CD1c-positive myeloid dendritic cell (primary cell): ENCODE data around the gene BEX1.
"Not testable (repeated sequence)": the region's sequence is repeated elsewhere in the genome, so short reads cannot be mapped to it uniquely, and the experiment has no call there.

Experiments used
- DNase-seq: peaks from one replicate; pipeline ENCODE4 v3.0.0-alpha.2; 2016; ENCODE audit errors: extremely low spot score

Gene BEX1

GRCh38 chrX:103063918-103064434 lies at the start of gene BEX1:
Gene BEX1 (minus strand): TSS chrX:103064171. CDS start chrX:103063274, 897 bp downstream.
- DNase-seq: peak; percentile 9

GRCh38 chrX:103109497-103109896 lies 45.5 kb upstream of the BEX1 start:
- DNase-seq: not testable (repeated sequence)

DNA sequence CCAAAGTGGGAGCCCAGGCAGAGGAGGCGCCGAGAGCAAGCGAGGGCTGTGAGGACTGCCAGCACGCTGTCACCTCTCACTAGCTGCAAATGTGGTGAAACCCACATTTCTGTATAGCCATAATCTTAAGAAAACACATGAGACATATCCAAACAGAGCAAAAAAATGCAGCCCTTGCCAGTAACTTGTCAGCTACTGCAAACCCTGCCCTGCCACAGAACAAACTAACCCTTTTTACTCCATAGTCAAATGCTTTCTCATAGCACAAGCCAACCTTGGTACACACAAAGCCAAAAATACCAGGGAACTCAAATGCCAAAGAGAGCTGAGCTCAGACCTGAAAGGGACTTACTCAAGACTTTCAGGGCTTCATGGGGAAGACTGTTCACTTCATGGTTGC lies 43.9 kb upstream of the BEX1 start:
- no peak for DNase-seq

DNA sequence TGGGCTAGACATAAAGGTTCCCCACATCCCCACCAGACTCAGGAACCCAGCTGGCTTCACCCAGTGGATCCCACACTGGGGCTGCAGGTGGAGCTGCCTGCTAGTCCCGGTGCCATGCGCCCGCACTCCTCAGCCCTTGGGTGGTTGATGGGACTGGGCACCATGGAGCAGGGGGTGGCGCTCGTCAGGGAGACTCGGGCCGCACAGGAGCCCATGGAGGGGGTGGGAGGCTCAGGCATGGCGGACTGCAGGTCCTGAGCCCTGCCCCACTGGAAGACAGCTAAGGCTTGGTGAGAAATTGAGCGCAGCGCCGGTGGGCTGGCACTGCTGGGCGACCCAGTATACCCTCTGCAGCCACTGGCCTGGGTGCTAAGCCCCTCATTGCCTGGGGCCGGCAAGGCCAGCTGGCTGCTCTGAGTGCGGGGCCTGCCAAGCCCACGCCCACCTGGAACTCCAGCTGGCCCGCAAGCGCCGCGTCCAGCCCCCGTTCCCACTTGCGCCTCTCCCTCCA lies 43.3 kb upstream of the BEX1 start:
- not testable (repeated sequence) for DNase-seq

DNA sequence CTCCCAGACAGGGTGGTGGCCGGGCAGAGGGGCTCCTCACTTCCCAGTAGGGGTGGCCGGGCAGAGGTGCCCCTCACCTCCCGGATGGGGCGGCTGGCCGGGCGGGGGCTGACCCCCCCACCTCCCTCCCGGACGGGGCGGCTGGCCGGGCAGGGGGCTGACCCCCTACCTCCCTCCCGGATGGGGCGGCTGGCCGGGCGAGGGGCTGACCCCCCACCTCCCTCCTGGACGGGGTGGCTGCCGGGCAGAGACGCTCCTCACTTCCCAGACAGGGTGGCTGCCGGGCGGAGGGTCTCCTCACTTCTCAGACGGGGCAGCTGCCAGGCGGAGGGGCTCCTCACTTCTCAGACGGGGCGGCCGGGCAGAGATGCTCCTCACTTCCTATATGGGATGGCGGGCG lies 40.4 kb upstream of the BEX1 start:
- not testable (repeated sequence) for DNase-seq

DNA sequence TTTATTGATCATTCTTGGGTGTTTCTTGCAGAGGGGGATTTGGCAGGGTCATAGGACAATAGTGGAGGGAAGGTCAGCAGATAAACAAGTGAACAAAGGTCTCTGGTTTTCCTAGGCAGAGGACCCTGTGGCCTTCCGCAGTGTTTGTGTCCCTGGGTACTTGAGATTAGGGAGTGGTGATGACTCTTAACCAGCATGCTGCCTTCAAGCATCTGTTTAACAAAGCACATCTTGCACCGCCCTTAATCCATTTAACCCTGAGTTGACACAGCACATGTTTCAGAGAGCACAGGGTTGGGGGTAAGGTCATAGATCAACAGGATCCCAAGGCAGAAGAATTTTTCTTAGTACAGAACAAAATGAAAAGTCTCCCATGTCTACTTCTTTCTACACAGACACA lies 39.9 kb upstream of the BEX1 start:
- not testable (repeated sequence) for DNase-seq

DNA sequence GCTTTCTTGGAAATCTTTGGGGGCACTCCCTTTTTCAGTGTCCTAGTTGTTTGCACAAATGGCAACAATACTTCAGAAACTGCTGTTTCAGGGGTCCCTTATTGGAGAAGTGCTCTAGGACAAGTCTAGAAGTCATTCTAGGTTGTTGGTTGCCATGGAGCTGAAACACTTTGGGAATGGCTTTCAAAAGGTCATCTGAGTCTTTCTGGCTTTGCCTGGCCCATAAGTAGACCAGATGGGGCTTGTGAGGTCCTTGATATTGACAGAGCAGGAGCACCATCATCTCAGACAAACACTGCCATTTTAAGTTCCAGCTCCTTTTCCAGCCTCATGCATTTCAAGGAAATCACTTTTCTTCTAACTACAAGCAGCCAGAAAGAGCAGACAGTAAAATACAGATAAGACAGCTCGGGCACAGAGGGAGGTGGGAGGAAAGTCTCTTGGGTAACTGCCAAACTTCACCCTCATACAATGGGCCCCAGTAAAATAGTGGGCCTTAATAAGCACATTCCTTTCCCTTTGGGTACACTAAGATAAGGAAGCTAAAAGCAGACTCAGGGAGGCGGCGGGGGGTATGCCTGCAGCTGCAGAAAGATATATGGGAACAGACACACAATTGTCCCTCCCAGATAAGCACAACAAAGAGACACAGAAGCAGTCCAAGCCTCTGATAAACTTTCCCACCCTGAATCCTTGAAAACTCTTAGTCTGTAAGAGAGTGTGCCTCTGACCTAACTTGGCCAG lies 37.5 kb upstream of the BEX1 start:
- no peak for DNase-seq

DNA sequence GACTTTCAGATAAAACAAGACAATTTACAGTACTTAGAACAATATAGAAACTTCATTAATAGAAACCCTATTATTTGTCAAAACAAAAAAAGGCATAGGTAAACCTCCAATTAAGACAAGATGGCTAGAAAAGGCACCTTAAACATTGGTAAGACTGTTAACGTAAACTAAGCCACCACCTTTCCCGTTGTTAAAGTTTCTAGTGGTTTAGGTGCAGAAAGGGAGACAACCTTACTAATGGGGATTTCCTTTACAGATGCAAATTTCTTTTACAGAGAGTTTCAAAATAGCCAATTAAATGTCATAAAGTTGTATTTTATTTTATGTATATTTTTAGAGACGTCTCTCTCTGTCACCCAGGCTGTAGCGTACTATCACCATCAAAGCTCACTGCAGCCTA lies 36.5 kb upstream of the BEX1 start:
- no peak for DNase-seq

DNA sequence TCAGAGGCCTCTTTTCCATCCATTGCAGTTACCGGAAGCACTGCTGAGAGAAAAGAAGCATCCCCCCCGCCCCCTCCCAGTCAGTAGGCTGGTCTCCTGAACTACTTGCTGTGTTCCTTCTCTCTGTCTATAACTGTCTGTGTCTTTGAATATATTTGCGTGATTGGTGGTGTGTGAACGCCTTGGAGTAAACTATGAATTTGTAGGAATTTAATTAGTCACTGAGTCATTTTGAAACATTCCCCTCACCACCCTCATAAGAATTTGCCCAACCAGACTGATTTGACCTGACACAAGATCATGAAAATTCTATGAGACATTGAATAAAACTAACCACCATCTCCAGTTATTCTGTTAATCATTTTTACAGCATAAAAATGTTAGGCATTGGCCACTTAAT lies 35.7 kb upstream of the BEX1 start:
- DNase-seq: no peak

DNA sequence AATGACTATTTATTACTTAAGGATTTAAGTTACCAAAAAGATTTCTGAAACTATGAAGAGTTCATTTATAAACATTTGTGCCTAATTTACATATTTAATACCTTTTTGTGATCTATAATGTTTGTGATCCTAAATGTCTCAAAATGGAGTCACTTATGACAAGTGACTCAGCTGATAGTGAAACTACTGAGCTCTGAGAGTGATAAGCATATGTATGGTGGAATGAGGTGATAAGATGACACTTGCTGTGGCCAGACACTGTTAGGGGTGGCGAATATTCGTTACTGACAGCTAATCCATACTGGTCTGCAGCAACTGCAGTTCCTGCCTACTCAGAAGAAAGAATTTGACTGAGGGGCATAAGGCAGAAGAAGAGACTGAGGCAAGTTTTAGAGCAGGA lies 34.5 kb upstream of the BEX1 start:
- no peak for DNase-seq

- no peak for DNase-seq
Measured at GRCh38 chrX:103092942-103093341, 29.0 kb upstream of the BEX1 start, which contains the start of gene NXF3. Gene NXF3 (minus strand): TSS chrX:103093143. CDS start chrX:103093023, 120 bp downstream.

DNA sequence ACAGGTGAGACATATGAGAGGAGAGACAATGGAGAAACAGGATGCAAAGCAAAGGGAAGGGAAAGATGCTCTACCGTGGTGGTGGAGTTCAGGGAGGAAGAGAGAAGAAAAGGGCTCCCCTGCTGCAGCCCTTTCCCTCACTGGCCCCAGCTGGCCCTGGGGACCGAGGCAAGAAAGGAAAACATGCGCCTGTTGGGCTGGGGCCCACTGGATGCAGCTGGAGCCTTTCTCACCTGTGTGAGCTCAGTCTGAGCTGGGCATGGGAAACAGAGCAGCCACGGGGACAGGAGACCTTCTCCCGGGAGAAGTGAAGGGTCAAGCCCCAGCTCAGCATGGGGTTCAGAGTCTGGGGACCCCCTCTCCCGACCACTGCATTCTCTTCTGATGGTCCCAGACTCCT lies 17.1 kb upstream of the BEX1 start:
- no peak for DNase-seq

DNA sequence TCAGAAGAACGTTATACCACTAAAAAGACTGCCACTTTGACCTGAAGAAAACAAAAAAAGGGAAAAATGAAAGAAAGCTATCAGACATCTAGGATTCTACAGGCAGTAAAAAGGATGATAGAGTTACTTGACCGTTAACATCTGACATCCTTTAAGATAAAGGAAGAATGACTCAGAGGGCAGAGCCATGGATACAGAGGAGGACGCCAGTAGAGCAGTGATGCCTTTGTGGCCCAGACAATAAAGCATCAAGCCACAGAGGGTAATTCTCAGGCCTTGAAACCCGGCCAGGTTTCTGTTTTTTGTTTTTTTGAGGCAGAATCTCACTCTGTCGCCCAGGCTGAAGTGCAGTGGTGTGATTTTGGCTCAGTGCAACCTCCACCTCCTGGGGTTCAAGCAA lies 9.5 kb upstream of the BEX1 start:
- no peak for DNase-seq

DNA sequence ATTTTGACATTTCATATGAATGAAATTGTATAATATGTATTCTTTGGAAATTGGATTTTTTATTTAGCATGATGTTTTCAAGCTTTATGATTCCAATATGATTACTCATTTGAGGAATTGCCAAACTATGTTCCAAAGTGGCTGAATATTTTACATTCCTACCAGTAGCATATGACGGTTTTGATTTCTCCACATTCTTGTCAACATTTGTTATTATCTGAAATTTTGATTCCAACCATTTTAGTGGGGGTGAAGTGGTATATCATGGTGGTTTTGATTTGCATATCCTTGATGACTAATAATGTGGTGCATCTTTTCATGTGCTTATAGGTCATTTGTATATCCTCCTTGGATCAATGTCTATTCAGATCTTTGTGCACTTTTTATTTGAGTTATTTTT lies 2.6 kb upstream of the BEX1 start:
- DNase-seq: no peak

DNA sequence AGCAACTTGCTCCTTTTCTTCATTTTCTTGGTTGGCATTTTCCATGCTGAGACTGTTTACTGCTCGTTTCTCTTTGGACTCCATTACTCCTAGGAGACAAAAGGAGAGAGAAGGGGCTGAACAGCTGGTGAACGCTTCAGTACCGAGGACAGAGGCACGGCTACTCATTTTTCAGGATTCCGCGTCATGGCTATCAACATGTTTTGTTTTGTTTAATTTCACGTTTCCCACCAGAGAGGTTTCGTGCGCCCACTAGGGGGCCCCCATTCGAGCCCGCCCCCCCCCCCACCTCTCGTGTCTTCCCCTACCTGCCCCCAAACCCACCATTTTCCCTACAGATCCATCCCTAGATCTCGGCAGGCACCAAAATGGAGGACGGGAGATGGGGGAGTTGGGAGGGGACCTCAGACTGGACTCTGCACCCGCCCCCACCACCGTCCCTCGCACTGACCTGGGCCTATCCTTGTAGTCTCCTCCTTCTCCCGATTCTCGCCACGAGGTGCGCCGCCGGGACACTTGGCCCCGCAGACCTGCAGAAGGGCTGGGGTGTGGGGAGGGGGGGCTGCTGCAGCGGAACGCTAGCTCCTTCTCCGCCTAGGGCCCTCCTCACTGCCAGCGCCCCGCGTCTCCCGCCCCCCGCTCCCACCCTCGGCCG lies 653 bp downstream of the BEX1 start:
- peak; percentile 1 for DNase-seq

DNA sequence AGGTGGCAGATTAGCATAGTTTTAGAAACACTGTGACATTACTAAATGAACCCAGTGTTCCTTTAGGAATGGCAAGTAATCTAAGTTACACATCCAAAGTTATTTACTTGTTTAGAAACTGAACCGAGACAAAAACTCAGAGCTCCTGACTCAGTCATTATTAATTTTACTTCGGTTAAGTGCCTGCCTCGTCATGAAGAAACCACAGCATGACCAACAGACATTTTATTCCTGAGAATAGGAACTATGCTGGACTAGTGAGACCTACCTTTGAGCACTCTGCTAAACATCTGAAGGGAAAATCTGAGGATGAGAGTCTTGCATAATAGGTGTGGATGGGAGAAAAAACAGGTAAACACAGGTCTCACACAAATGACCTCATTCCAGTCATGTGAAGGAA lies 2.5 kb downstream of the BEX1 start:
- no peak for DNase-seq

- DNase-seq: no peak
Measured at GRCh38 chrX:103056902-103057301, 7.1 kb downstream of the BEX1 start.

- no peak for DNase-seq
Measured at GRCh38 chrX:103052625-103053024, 11.3 kb downstream of the BEX1 start.

GRCh38 chrX:103051260-103051789 lies 12.6 kb downstream of the BEX1 start:
- DNase-seq: no peak

DNA sequence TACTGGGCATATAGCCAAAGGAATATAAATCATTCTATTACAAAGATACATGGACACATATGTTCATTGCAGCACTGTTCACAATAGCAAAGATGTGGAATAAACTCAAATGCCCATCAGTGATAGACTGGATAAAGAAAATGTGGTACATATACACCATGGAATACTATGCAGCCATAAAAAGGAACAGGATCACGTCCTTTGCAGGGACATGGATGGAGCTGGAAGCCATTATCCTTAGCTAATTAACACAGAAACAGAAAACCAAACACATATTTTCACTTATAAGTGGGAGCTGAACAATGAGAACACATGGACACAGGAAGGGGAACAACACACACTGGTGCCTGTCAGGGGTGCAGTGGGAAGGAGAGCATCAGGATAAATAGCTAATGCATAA lies 30.6 kb downstream of the BEX1 start:
- DNase-seq: not testable (repeated sequence)

- no peak for DNase-seq
Measured at GRCh38 chrX:103017542-103017941, 46.4 kb downstream of the BEX1 start.

GRCh38 chrX:103012945-103013344 lies 51.0 kb downstream of the BEX1 start:
- no peak for DNase-seq
